Mesenchymal stem cell (in vitro differentiated cells and primary cell): Measurements from ENCODE around the gene ACAT2.
"Not testable (repeated sequence)": the region's sequence is repeated elsewhere in the genome, so short reads cannot be mapped to it uniquely, and the experiment has no call there.

Source experiments
- DNase-seq: peaks from one replicate; pipeline ENCODE4 v3.0.0-alpha.2; 2013
- H2AFZ ChIP-seq: one replicate; pipeline ENCODE4 v1.6.1; 2013; ENCODE audit warnings: low read depth, mild to moderate bottlenecking, control low read depth, inconsistent platforms, low read length, moderate library complexity
- H2AK5ac ChIP-seq: 2 replicates; pipeline ENCODE4 v1.6.1; 2013; ENCODE audit warnings: low read length, moderate library complexity, mild to moderate bottlenecking, inconsistent platforms; ENCODE audit not compliant: severe bottlenecking
- H2BK120ac ChIP-seq: one replicate; pipeline ENCODE4 v1.6.1; 2013; ENCODE audit warnings: low read depth, mild to moderate bottlenecking, inconsistent platforms, low read length, moderate library complexity
- H2BK12ac ChIP-seq, 2 experiments: one replicate each; pipeline ENCODE4 v1.6.1; 2013; ENCODE audit warnings: inconsistent platforms in 2 of 2, low read length in 2 of 2, mild to moderate bottlenecking in 2 of 2, moderate library complexity in 2 of 2, control low read depth in 1 of 2
- H2BK15ac ChIP-seq: one replicate; pipeline ENCODE4 v1.6.1; 2013; ENCODE audit warnings: mild to moderate bottlenecking, low read depth, inconsistent platforms; ENCODE audit not compliant: poor library complexity, severe bottlenecking
- H2BK5ac ChIP-seq: 2 replicates; pipeline ENCODE4 v1.6.1; 2013; ENCODE audit warnings: low read depth, mild to moderate bottlenecking, low read length, control low read depth, inconsistent platforms; ENCODE audit not compliant: poor library complexity, severe bottlenecking
- H3K14ac ChIP-seq, 2 experiments: one replicate each; pipeline ENCODE4 v1.6.1; 2013; ENCODE audit warnings: inconsistent platforms in 2 of 2, low read length in 2 of 2, control low read depth in 1 of 2, mild to moderate bottlenecking in 1 of 2, moderate library complexity in 1 of 2
- H3K18ac ChIP-seq, 2 experiments: one replicate each; pipeline ENCODE4 v1.6.1; 2013; ENCODE audit warnings: inconsistent platforms in 2 of 2, low read length in 2 of 2, control low read depth in 1 of 2, low read depth in 1 of 2, mild to moderate bottlenecking in 1 of 2
- H3K23ac ChIP-seq, 2 experiments: one replicate each; pipeline ENCODE4 v1.6.1; 2013; ENCODE audit warnings: inconsistent platforms in 2 of 2, low read length in 2 of 2, mild to moderate bottlenecking in 2 of 2, moderate library complexity in 2 of 2, control low read depth in 1 of 2
- H3K27ac ChIP-seq: 2 replicates; pipeline ENCODE4 v1.5.1; 2013; ENCODE audit warnings: mild to moderate bottlenecking, moderate library complexity, low read length, control low read depth, inconsistent platforms; ENCODE audit not compliant: poor library complexity, severe bottlenecking
- H3K27me3 ChIP-seq, 2 experiments: 2 replicates each; pipeline versions ENCODE4 v1.6.1 to v1.7.0; 2013; ENCODE audit warnings: low read length in 2 of 2, mild to moderate bottlenecking in 2 of 2, moderate library complexity in 2 of 2, control low read depth in 1 of 2, inconsistent platforms in 1 of 2; ENCODE audit not compliant: control insufficient read depth in 1 of 2, insufficient read depth in 1 of 2
- H3K36me3 ChIP-seq, 2 experiments: 2 replicates each; pipeline versions ENCODE4 v1.6.1 to v1.7.0; 2013; ENCODE audit warnings: low read length in 2 of 2, control low read depth in 1 of 2, inconsistent platforms in 1 of 2, low read depth in 1 of 2, mild to moderate bottlenecking in 1 of 2; ENCODE audit not compliant: insufficient read depth in 2 of 2, control insufficient read depth in 1 of 2
- H3K4ac ChIP-seq, 2 experiments: one replicate each; pipeline ENCODE4 v1.6.1; 2013; ENCODE audit warnings: inconsistent platforms in 2 of 2, low read length in 2 of 2, mild to moderate bottlenecking in 2 of 2, moderate library complexity in 2 of 2, control low read depth in 1 of 2, low read depth in 1 of 2
- H3K4me1 ChIP-seq: 2 replicates; pipeline ENCODE4 v1.6.1; 2013; ENCODE audit warnings: low read depth, low read length, control low read depth; ENCODE audit not compliant: control insufficient read depth, insufficient read depth
- H3K4me2 ChIP-seq: 2 replicates; pipeline ENCODE4 v1.6.1; 2013; ENCODE audit warnings: low read length, mild to moderate bottlenecking, inconsistent platforms; ENCODE audit not compliant: poor library complexity, severe bottlenecking
- H3K4me3 ChIP-seq, 2 experiments: 2 replicates each; pipeline versions ENCODE4 v1.5.1 to v1.7.0; 2013; ENCODE audit warnings: low read length in 2 of 2, mild to moderate bottlenecking in 2 of 2, control low read depth in 1 of 2, low read depth in 1 of 2; ENCODE audit not compliant: insufficient read depth in 1 of 2
- H3K79me1 ChIP-seq: replicated peaks from 2 replicates; pipeline ENCODE4 v1.6.1; 2013; ENCODE audit warnings: mild to moderate bottlenecking, control low read depth, low read length, inconsistent platforms; ENCODE audit not compliant: poor library complexity, severe bottlenecking
- H3K9ac ChIP-seq: 2 replicates; pipeline ENCODE4 v1.7.0; 2013; ENCODE audit warnings: mild to moderate bottlenecking, low read length, moderate library complexity
- H3K9me3 ChIP-seq: 2 replicates; pipeline ENCODE4 v1.7.0; 2013; ENCODE audit warnings: mild to moderate bottlenecking, low read length; ENCODE audit not compliant: control insufficient read depth
- H4K8ac ChIP-seq: one replicate; pipeline ENCODE4 v1.6.1; 2013; ENCODE audit warnings: inconsistent platforms, mild to moderate bottlenecking, low read length, moderate library complexity
- H4K91ac ChIP-seq: one replicate; pipeline ENCODE4 v1.6.1; 2013; ENCODE audit warnings: mild to moderate bottlenecking, low read length, inconsistent platforms
- WGBS: methylation state at CpG from one replicate; pipeline ENCODE4 v1.1.7; 2013; ENCODE audit warnings: mixed read lengths; 5-methylcytosine and 5-hydroxymethylcytosine counted together

ACAT2 gene

GRCh38 chr6:159746759-159747158 is 15.1 kb upstream of the ACAT2 start:
- no peak overlapping the region for H2BK15ac ChIP-seq

GRCh38 chr6:159748127-159748526 is 13.7 kb upstream of the ACAT2 start:
- H4K8ac ChIP-seq, H3K4me3 ChIP-seq, H2BK15ac ChIP-seq, H3K9me3 ChIP-seq, H3K27me3 ChIP-seq, H2BK5ac ChIP-seq, H3K4me2 ChIP-seq, H4K91ac ChIP-seq, H2BK12ac ChIP-seq, DNase-seq, H3K14ac ChIP-seq, H3K27ac ChIP-seq, H3K18ac ChIP-seq, H2AFZ ChIP-seq, H2BK120ac ChIP-seq, H3K79me1 ChIP-seq, H3K9ac ChIP-seq, H3K4me1 ChIP-seq, H3K4ac ChIP-seq, H3K23ac ChIP-seq, H2AK5ac ChIP-seq: not testable (repeated sequence)
- peaks cover 16 to 100% of the 10 kb centered on the region in 2 experiments for H3K36me3 ChIP-seq
- WGBS: 96% methylated on average over 6 of the region's 7 CpGs

More at GRCh38 chr6:159746759-159747158, 15.1 kb upstream of the ACAT2 start:
- no peak overlapping the region for H2BK5ac ChIP-seq
- H3K14ac ChIP-seq: no peak overlapping the region
- no peak overlapping the region for H2BK120ac ChIP-seq
- H3K23ac ChIP-seq: no peak overlapping the region
- no peak overlapping the region for H3K4me2 ChIP-seq
- no peaks in the 10 kb centered on the region for H3K9me3 ChIP-seq
- no peaks in the 10 kb centered on the region for H3K27me3 ChIP-seq
- no peak overlapping the region for H2AFZ ChIP-seq
- no peak for DNase-seq
- WGBS: no CpG with 5 or more reads among the region's 1 CpG
- no peak overlapping the region for H2BK12ac ChIP-seq
- no peak overlapping the region for H3K4ac ChIP-seq
- no peak overlapping the region for H3K4me3 ChIP-seq
- no peaks in the 10 kb centered on the region for H3K4me1 ChIP-seq
- peaks cover 7% of the 10 kb centered on the region for H3K79me1 ChIP-seq
- H4K8ac ChIP-seq: no peak overlapping the region
- H2AK5ac ChIP-seq: no peak overlapping the region
- H4K91ac ChIP-seq: no peak overlapping the region
- peaks cover 19 to 100% of the 10 kb centered on the region in 2 experiments for H3K36me3 ChIP-seq
- no peak overlapping the region for H3K9ac ChIP-seq
- H3K18ac ChIP-seq: no peak overlapping the region
- H3K27ac ChIP-seq: no peak overlapping the region

- no peak overlapping the region for H3K4ac ChIP-seq
- 100% methylated on average over 2 of the region's 3 CpGs for WGBS
- H4K91ac ChIP-seq: no peak overlapping the region
- H2BK15ac ChIP-seq: no peak overlapping the region
- H3K27me3 ChIP-seq: no peaks in the 10 kb centered on the region
- peaks cover 6% of the 10 kb centered on the region for H3K79me1 ChIP-seq
- no peak overlapping the region for H3K27ac ChIP-seq
- no peak overlapping the region for H2AK5ac ChIP-seq
- H3K9ac ChIP-seq: no peak overlapping the region
- H3K14ac ChIP-seq: no peak overlapping the region
- no peaks in the 10 kb centered on the region for H3K9me3 ChIP-seq
- DNase-seq: no peak
- H3K36me3 ChIP-seq: peaks cover 19 to 98% of the 10 kb centered on the region in 2 experiments
- no peak overlapping the region for H3K18ac ChIP-seq
- no peaks in the 10 kb centered on the region for H3K4me1 ChIP-seq
- no peak overlapping the region for H4K8ac ChIP-seq
- H2BK120ac ChIP-seq: no peak overlapping the region
- H2BK12ac ChIP-seq: no peak overlapping the region
- H2BK5ac ChIP-seq: no peak overlapping the region
- no peak overlapping the region for H3K4me2 ChIP-seq
- H2AFZ ChIP-seq: no peak overlapping the region
- H3K4me3 ChIP-seq: no peak overlapping the region
- H3K23ac ChIP-seq: no peak overlapping the region
These were observed 10.4 kb upstream of the ACAT2 start for GRCh38 chr6:159751448-159751847.

GRCh38 chr6:159753081-159753872 is 8.6 kb upstream of the ACAT2 start:
- H3K27ac ChIP-seq: no peak overlapping the region
- no peak overlapping the region for H2BK5ac ChIP-seq
- no peaks in the 10 kb centered on the region for H3K4me1 ChIP-seq
- H3K9me3 ChIP-seq: no peaks in the 10 kb centered on the region
- H3K23ac ChIP-seq: no peak overlapping the region
- H2AFZ ChIP-seq: no peak overlapping the region
- H2BK120ac ChIP-seq: no peak overlapping the region
- H2BK12ac ChIP-seq: no peak overlapping the region
- H2AK5ac ChIP-seq: no peak overlapping the region
- peaks cover 23 to 97% of the 10 kb centered on the region in 2 experiments for H3K36me3 ChIP-seq
- WGBS: 97% methylated on average over 5 of the region's 6 CpGs
- H3K9ac ChIP-seq: peak overlapping the region; percentile 19
- no peak overlapping the region for H3K4me2 ChIP-seq
- no peaks in the 10 kb centered on the region for H3K27me3 ChIP-seq
- no peak overlapping the region for H3K14ac ChIP-seq
- DNase-seq: no peak
- H2BK15ac ChIP-seq: no peak overlapping the region
- H3K4me3 ChIP-seq: no peak overlapping the region
- H4K8ac ChIP-seq: no peak overlapping the region
- H4K91ac ChIP-seq: no peak overlapping the region
- H3K4ac ChIP-seq: no peak overlapping the region
- peaks cover 9% of the 10 kb centered on the region for H3K79me1 ChIP-seq
- H3K18ac ChIP-seq: no peak overlapping the region
